ENCODE results near the gene KIAA1143.

- no peak for TF ChIP-seq CTCF (IDR thresholded peaks at IDR 0.05)
- no peak for TF ChIP-seq POLR2A (IDR thresholded peaks at IDR 0.05)
Measured at GRCh38 chr3:44803298-44803697, 41.9 kb upstream of the KIAA1143 start.

All from Peyer's patch (tissue), 4 donors.